WTC11 (cell line): ENCODE data around the gene SEMA4A. TPM values are rescaled to one million over a fixed set of nuclear protein-coding genes. Genes with fewer than 3 reads are reported as not detected.

Source experiments
- ATAC-seq: fragments of 200-7000 bp; cut with Tn5 transposase; 2 replicates; pipeline ENCODE4 v1.10.0; 2021; ENCODE audit warnings: mild to moderate bottlenecking, moderate library complexity
- CTCF ChIA-PET: fragments of 300-600 bp; sonication (Branson Sonifier 250); formaldehyde crosslinking; loops from one replicate; lab custom pipeline; 2021; ENCODE audit warnings: antibody characterized with exemption; lab: Charles Lee
- POLR2A ChIA-PET: fragments of 350-600 bp; sonication (Branson Sonifier 250); formaldehyde crosslinking; loops from one replicate; lab custom pipeline; 2021; ENCODE audit warnings: antibody characterized with exemption; lab: Charles Lee
- DNase-seq: peaks from one replicate; pipeline ENCODE4 v3.0.0; 2021; ENCODE audit warnings: low spot score
- H3K27ac Mint-ChIP-seq: 2 replicates; pipeline ENCODE4 v1.8.0; 2021; ENCODE audit warnings: mixed read lengths
- H3K27me3 Mint-ChIP-seq: 2 replicates; pipeline ENCODE4 v1.8.0; 2021; ENCODE audit warnings: low read depth, mild to moderate bottlenecking, moderate library complexity, mixed read lengths
- H3K36me3 Mint-ChIP-seq: 2 replicates; pipeline ENCODE4 v1.8.0; 2021; ENCODE audit warnings: mixed read lengths
- H3K4me1 Mint-ChIP-seq: 2 replicates; pipeline ENCODE4 v1.8.0; 2022; ENCODE audit warnings: mixed read lengths
- H3K4me3 Mint-ChIP-seq: 2 replicates; pipeline ENCODE4 v1.8.0; 2021; ENCODE audit warnings: mild to moderate bottlenecking, moderate library complexity, mixed read lengths
- H3K9me3 Mint-ChIP-seq: 2 replicates; pipeline ENCODE4 v1.8.0; 2021; ENCODE audit warnings: mixed read lengths
- AR ChIP-seq: fragments of 250-450 bp; sonication (Bioruptor Pico); IDR thresholded peaks from 2 replicates; pipeline ENCODE4 v1.9.0; 2021; ENCODE audit warnings: mild to moderate bottlenecking
- ATF2 ChIP-seq: sonication (generic); formaldehyde crosslinking; IDR thresholded peaks from 2 replicates; pipeline ENCODE4 v1.8.1; 2022; ENCODE audit warnings: low read depth, missing genetic modification reagents, borderline replicate concordance
- ATF3 ChIP-seq: sonication (generic); formaldehyde crosslinking; conservative IDR thresholded peaks from 2 replicates; pipeline ENCODE4 v1.8.1; 2022; ENCODE audit warnings: mild to moderate bottlenecking, missing genetic modification reagents
- CREB1 ChIP-seq: sonication (generic); formaldehyde crosslinking; IDR thresholded peaks from 2 replicates; pipeline ENCODE4 v1.8.0; 2023; ENCODE audit warnings: mild to moderate bottlenecking, missing genetic modification reagents
- ELF4 ChIP-seq: sonication (generic); formaldehyde crosslinking; IDR thresholded peaks from 2 replicates; pipeline ENCODE4 v1.8.1; 2022; ENCODE audit warnings: low read depth, mild to moderate bottlenecking, moderate library complexity, missing genetic modification reagents
- ETV6 ChIP-seq: sonication (generic); formaldehyde crosslinking; IDR thresholded peaks from 2 replicates; pipeline ENCODE4 v1.8.1; 2022; ENCODE audit warnings: mild to moderate bottlenecking, missing genetic modification reagents
- NFE2L1 ChIP-seq: sonication (generic); formaldehyde crosslinking; IDR thresholded peaks from 2 replicates; pipeline ENCODE4 v1.8.1; 2023; ENCODE audit warnings: missing genetic modification reagents
- ZBTB21 ChIP-seq: sonication (generic); formaldehyde crosslinking; IDR thresholded peaks from 2 replicates; pipeline ENCODE4 v1.8.1; 2023; ENCODE audit warnings: mild to moderate bottlenecking, missing genetic modification reagents, borderline replicate concordance
- ZBTB43 ChIP-seq: sonication (generic); formaldehyde crosslinking; IDR thresholded peaks from 2 replicates; pipeline ENCODE4 v1.8.1; 2023; ENCODE audit warnings: mild to moderate bottlenecking, missing genetic modification reagents
- ZNF281 ChIP-seq: sonication (generic); formaldehyde crosslinking; IDR thresholded peaks from 2 replicates; pipeline ENCODE4 v1.8.0; 2023; ENCODE audit warnings: mild to moderate bottlenecking, missing genetic modification reagents
- ZNF416 ChIP-seq: fragments of 250-450 bp; sonication (Bioruptor Pico); IDR thresholded peaks from 2 replicates; pipeline ENCODE4 v1.9.0; 2021; ENCODE audit warnings: mild to moderate bottlenecking, inconsistent platforms
- ZNF532 ChIP-seq: fragments of 250-450 bp; sonication (Bioruptor Pico); IDR thresholded peaks from 2 replicates; pipeline ENCODE4 v1.9.0; 2021; ENCODE audit warnings: mild to moderate bottlenecking, borderline replicate concordance
- total RNA-seq: library from RNA; stranded (reverse); gene quantifications from 3 replicates; pipeline ENCODE4 v1.2.3, GENCODE V29; 2021
- TF ChIP-seq, protein P1 (sequence below): sonication (generic); formaldehyde crosslinking; IDR thresholded peaks from 2 replicates; pipeline ENCODE4 v1.8.0; 2022; ENCODE audit warnings: mild to moderate bottlenecking, missing genetic modification reagents
- TF ChIP-seq, protein P2 (sequence below): sonication (generic); formaldehyde crosslinking; IDR thresholded peaks from 2 replicates; pipeline ENCODE4 v1.8.0; 2022; ENCODE audit warnings: mild to moderate bottlenecking, missing genetic modification reagents
- TF ChIP-seq, protein P3 (sequence below): sonication (generic); formaldehyde crosslinking; conservative IDR thresholded peaks from 2 replicates; pipeline ENCODE4 v1.8.1; 2023; ENCODE audit warnings: mild to moderate bottlenecking, low read depth, missing genetic modification reagents, moderate library complexity

The SEMA4A gene
- total RNA-seq, 1 experiment from 2014 or later: 12.4 TPM

DNA sequence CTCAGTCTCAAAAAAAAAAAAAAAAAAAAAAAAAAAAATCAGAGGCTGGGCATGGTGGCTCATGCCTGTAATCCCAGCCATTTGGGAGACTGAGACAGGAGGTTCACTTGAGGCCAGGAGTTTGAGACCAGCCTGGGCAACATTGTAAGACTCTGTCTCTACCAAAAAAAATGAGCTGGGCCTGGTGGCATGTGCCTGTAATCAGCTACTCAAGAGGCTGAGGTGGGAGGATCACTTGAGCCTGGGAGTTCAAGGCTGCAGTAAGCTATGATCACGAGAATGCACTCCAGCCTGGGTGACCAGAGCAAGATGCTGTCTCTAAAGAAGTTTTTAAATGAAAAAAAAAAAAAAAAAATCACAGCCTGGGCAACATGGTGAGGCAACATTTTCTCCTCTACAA, 10.3 kb downstream of the SEMA4A start (continued):
- no peak for TF ChIP-seq ZNF281 (CRISPR knock-in tag)
- no peak for TF ChIP-seq ZNF416 (CRISPR knock-in tag)

DNA sequence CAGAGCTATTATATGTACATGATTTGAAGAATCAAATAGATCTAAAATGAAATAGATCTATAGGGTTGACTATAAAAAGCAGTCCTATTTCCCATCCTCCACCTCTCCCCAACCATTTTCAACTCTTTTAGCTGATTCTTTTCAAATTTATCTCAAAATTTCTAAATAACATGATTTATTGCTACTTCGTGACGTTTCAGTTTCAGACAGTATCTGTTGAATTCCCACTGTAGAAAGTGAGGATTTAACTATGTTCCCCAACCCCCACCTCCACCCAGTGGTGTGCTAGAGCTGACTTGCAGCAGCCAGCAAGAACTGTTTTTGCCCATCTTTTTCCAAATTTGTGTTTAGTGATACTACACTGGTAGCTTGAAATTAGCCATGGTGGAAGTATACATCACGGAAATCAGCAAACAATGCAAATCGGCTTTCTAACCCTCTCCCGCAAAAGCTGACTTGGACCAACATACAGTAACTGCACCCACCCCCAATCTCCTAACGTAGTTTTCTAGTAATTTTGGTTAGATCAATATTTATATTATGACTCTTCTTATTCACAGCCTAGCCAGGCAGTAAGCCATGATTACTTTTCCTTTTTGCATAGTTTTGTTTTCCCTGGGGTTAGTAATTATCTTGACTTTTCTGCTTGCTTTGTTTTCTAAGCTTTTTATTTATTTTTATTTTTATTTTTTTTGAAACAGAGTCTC, 10.9 kb downstream of the SEMA4A start:
- Mint-ChIP-seq H3K36me3 (0 out of 2 replicates have a peak, but pooled peaks cover 4% of the 10 kb centered on the region), H3K4me1 (peaks cover 25% of the 10 kb centered on the region), H3K27ac (peak overlapping the region; percentile 7; the same call in 1 of the 2 replicates), H3K27me3 (no peaks in the 10 kb centered on the region), H3K4me3 (no peak overlapping the region), H3K9me3 (no peaks in the 10 kb centered on the region)
- no peak for TF ChIP-seq NFE2L1 (CRISPR knock-in tag)
- TF ChIP-seq ZBTB43 (CRISPR knock-in tag): no peak
- TF ChIP-seq AR (CRISPR knock-in tag): no peak
- no peak for TF ChIP-seq ZNF532
- no peak for TF ChIP-seq ATF2 (CRISPR knock-in tag)
- no peak for TF ChIP-seq CREB1 (CRISPR knock-in tag)
- TF ChIP-seq ATF3 (CRISPR knock-in tag): no peak
- TF ChIP-seq, protein P1, sequence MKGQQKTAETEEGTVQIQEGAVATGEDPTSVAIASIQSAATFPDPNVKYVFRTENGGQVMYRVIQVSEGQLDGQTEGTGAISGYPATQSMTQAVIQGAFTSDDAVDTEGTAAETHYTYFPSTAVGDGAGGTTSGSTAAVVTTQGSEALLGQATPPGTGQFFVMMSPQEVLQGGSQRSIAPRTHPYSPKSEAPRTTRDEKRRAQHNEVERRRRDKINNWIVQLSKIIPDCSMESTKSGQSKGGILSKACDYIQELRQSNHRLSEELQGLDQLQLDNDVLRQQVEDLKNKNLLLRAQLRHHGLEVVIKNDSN: no peak
- TF ChIP-seq, protein P2, sequence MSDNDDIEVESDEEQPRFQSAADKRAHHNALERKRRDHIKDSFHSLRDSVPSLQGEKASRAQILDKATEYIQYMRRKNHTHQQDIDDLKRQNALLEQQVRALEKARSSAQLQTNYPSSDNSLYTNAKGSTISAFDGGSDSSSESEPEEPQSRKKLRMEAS (CRISPR knock-in tag): no peak
- TF ChIP-seq, protein P3, sequence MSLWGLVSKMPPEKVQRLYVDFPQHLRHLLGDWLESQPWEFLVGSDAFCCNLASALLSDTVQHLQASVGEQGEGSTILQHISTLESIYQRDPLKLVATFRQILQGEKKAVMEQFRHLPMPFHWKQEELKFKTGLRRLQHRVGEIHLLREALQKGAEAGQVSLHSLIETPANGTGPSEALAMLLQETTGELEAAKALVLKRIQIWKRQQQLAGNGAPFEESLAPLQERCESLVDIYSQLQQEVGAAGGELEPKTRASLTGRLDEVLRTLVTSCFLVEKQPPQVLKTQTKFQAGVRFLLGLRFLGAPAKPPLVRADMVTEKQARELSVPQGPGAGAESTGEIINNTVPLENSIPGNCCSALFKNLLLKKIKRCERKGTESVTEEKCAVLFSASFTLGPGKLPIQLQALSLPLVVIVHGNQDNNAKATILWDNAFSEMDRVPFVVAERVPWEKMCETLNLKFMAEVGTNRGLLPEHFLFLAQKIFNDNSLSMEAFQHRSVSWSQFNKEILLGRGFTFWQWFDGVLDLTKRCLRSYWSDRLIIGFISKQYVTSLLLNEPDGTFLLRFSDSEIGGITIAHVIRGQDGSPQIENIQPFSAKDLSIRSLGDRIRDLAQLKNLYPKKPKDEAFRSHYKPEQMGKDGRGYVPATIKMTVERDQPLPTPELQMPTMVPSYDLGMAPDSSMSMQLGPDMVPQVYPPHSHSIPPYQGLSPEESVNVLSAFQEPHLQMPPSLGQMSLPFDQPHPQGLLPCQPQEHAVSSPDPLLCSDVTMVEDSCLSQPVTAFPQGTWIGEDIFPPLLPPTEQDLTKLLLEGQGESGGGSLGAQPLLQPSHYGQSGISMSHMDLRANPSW (CRISPR knock-in tag): no peak
- TF ChIP-seq ELF4 (CRISPR knock-in tag): no peak
- TF ChIP-seq ETV6 (CRISPR knock-in tag): no peak
- no peak for TF ChIP-seq ZBTB21 (CRISPR knock-in tag)
- DNase-seq (no peak), ATAC-seq (no peak)
- CTCF ChIA-PET: interaction anchor here (0.6 to 4.1 kb wide), 9 partner anchors 8 to 360 kb away, joined by 3 to 18 read pairs (median 4); no protein-coding TSS in a partner anchor
- POLR2A ChIA-PET: interaction anchor here (1.0 kb wide), 1 partner anchor 49 kb away, joined by 3 read pairs; the partner anchor contains the start of gene PMF1
